RWPE1 (cell line): ENCODE data around the gene CAMK1D.
"Not testable (repeated sequence)": the region's sequence is repeated elsewhere in the genome, so short reads cannot be mapped to it uniquely, and the experiment has no call there.

Experiments
- CTCF ChIA-PET: fragments of 350-600 bp; sonication (Branson Sonifier 250); formaldehyde crosslinking; extraction: SDS; loops from one replicate; lab custom pipeline; 2021; lab: Yijun Ruan, JAX
- POLR2A ChIA-PET: fragments of 400-600 bp; formaldehyde crosslinking; extraction: SDS; loops from one replicate; lab custom pipeline; 2020; ENCODE audit warnings: antibody characterized with exemption; ENCODE audit not compliant: low non-redundant PET; lab: Yijun Ruan, JAX
- DNase-seq: peaks from one replicate; pipeline ENCODE4 v3.0.0; 2012; ENCODE audit warnings: low spot score
- H3K27ac ChIP-seq: fragments of 450-650 bp; 2 replicates; pipeline ENCODE4 v1.5.1; 2017
- TF ChIP-seq, protein P1 (sequence below): fragments of 450-650 bp; conservative IDR thresholded peaks from 2 replicates; pipeline ENCODE4 v1.5.1; 2017; ENCODE audit warnings: low read depth, mild to moderate bottlenecking

The CAMK1D gene

DNA sequence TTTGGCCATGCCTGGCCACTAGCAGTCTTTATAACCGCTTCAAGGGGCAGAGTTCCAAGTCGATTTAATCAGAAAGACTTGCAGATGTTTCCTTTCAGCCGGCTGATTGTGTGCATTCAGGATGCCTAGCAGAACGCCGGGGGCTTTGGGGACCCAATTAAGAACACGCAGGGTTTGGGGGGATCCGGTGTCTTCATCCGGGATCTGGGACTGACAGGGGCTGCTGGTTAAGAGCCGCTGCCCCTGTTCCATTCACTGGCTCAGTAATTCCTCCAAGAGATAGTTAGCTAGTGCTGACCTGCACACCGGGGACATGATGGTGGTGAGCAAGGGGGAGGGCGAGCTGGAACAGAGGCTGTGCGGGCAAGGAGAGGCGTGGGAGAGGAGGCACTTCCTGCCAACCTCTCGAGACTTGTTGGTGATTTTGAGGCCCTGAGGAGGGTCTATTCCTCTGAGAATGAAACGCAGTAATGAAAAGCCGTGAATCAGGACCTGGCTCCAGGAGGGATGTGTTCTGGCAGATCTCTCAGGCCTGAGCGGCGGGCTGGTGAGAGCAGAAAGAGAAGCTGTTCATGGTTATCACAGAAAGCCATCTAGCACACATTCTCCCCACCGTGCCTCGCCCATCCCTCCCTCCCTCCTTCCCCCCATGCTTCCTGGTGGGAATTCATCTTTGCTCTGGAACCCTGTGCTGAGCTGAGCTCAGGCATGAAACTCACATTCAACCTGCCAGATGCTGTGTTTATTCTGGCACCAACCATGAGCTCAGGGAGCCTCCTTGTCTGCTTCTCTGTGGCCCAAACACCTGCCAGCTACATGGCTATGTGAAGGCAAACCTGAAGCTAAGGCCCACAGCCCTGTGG, 500.2 kb downstream of the CAMK1D start:
- CTCF ChIA-PET, result interaction anchor here (0.6 kb wide), 1 partner anchor 83 kb away, joined by 5 read pairs; no protein-coding TSS in a partner anchor

DNA sequence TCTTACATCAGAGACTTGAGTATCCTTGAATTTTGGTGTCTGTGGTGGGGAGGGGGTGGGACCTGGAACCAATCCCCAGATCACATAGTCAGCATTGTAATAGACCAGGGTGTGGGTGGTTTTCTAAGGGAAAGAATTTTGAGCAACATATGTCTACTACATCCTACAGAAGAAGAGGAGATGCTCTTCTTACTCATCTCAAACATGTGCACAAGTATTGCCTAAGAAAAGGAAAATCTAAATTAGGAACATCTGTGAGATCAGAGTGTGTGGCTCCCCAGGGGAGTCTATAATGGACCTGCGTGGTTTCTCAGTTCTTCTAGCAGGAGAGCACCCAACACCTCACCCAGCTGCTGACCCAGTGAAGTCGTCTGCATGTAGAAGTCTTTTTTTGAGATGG, 503.3 kb downstream of the CAMK1D start:
- DNase-seq, result no peak
- ChIA-PET POLR2A (no interaction called here), CTCF (no interaction called here)
- no peak overlapping the region for H3K27ac ChIP-seq
- TF ChIP-seq, protein P1, sequence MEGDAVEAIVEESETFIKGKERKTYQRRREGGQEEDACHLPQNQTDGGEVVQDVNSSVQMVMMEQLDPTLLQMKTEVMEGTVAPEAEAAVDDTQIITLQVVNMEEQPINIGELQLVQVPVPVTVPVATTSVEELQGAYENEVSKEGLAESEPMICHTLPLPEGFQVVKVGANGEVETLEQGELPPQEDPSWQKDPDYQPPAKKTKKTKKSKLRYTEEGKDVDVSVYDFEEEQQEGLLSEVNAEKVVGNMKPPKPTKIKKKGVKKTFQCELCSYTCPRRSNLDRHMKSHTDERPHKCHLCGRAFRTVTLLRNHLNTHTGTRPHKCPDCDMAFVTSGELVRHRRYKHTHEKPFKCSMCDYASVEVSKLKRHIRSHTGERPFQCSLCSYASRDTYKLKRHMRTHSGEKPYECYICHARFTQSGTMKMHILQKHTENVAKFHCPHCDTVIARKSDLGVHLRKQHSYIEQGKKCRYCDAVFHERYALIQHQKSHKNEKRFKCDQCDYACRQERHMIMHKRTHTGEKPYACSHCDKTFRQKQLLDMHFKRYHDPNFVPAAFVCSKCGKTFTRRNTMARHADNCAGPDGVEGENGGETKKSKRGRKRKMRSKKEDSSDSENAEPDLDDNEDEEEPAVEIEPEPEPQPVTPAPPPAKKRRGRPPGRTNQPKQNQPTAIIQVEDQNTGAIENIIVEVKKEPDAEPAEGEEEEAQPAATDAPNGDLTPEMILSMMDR, result no peak

More for the DNA sequence above, 500.2 kb downstream of the CAMK1D start:
- peak overlapping the region; percentile 97 for H3K27ac ChIP-seq
- TF ChIP-seq, protein P1, result no peak
- POLR2A ChIA-PET, result no interaction called here
- no peak for DNase-seq

DNA sequence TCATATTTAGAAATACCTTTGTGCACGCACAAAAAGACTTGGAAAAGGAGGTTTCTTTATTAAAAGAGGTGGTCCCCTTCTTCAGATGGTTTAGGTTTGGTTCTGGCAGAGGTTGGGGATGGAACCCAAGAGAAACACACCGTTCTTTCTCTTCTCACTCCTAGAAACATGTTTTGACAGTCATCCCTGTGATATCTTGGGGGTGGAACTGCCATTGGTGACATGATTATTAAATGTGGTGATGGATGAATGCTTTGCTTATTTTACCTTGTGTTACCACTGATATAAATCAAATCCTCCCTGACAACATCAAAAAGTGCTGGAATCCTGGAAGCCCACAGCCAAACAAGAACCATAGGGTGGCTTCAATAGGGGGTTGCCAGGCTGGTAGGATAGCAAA, 505.6 kb downstream of the CAMK1D start:
- CTCF ChIA-PET, result no interaction called here
- TF ChIP-seq, protein P1, result no peak
- no peak overlapping the region for H3K27ac ChIP-seq
- DNase-seq, result no peak
- POLR2A ChIA-PET, result no interaction called here

DNA sequence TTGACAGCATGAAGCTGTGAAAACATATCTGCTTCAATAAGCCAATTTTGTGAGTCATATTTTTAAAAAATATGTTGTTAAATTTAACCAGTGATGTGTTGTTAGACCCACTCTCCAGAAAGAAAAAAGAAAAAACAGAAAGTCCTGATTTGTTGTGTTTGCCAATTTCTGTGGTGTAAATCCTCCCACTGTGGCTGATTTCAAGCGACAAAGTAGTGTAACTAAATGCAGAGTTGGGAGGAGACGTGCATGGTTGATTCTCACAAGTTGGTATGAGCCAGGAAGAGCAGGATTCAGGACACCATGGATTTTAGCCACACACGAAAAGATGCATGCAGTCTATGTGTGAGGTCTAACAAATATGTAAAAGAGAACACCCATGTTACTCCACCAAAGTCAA, 513.1 kb downstream of the CAMK1D start:
- CTCF ChIA-PET, result no interaction called here

DNA sequence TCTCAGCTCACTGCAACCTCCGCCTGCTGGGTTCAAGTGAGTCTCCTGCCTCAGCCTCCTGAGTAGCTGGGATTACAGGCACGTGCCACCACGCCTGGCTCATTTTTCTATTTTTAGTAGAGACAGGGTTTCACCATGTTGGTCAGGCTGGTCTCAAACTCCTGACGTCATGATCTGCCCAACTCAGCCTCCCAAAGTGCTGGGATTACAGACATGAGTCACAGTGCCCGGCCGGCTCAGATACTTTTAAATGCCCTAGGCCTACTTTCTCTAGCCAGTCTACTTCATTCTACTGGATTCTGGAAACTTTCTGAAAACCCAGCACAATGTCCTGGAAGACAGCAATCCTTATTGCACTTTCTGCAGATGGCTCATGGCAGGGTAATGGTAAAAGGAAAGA, 516.2 kb downstream of the CAMK1D start:
- DNase-seq, CTCF ChIA-PET, POLR2A ChIA-PET, H3K27ac ChIP-seq: not testable (repeated sequence)

More for the DNA sequence above, 513.1 kb downstream of the CAMK1D start:
- DNase-seq, result no peak
- TF ChIP-seq, protein P1, result no peak
- no peak overlapping the region for H3K27ac ChIP-seq
- POLR2A ChIA-PET, result no interaction called here

DNA sequence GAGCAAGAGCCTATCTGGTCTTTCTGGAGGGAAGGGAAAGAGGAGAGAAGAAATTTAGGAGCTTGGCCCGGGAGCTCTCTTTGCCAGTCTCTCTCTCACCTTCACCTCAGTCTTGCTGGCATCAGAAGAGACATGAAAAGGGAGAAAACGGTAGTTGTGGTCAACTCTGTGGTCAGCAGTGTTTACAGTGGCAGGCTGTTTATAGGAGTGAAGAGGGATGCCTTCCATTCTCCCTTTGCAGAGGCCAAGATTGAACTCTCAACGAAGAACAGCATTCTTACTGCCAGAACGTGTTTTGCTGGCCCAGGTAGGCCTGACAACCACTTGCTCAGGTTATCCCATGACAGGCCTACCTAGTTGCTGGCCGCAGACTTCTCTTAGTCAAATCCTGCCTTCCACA, 518.9 kb downstream of the CAMK1D start:
- DNase-seq, result no peak
- no peak overlapping the region for H3K27ac ChIP-seq
- TF ChIP-seq, protein P1, result no peak
- CTCF ChIA-PET, result no interaction called here
- POLR2A ChIA-PET, result no interaction called here

DNA sequence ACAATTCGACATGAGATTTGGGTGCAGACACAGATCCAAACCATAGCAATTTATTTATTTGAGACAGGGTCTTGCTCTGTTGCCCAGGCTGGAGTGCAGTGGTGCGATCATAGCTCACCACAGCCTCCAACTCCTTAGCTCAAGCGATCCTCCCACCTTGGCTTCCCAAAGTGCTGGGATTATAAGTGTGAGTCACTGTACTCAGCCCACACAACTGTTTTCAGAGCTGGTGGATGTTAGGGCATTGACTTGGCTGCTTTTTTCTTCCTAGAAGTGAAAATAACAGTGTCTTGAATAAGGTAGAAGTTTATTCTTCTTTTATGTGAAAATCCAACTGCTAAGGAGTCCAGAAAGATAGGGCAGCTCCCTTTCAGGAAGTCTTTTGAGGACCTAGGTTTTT, 520.1 kb downstream of the CAMK1D start:
- TF ChIP-seq, protein P1, result no peak
- CTCF ChIA-PET, result no interaction called here
- POLR2A ChIA-PET, result interaction anchor here (0.6 kb wide), 1 partner anchor 1315 kb away, joined by 3 read pairs; no protein-coding TSS in a partner anchor

More for the DNA sequence above, 520.1 kb downstream of the CAMK1D start:
- DNase-seq, result no peak
- H3K27ac ChIP-seq, result no peak overlapping the region
